Endothelial cell of umbilical vein (primary cell): Measurements from ENCODE around the gene LAMA5. TPM values are rescaled to one million over a fixed set of nuclear protein-coding genes. Genes with fewer than 3 reads are reported as not detected.
A peak's percentile ranks its signal among the peaks of the same experiment; 100 is the strongest.

Source experiments
- BruUV-seq: library from RNA; stranded (reverse); fragments of 400-500 nt; replicated peaks from 2 replicates; lab custom pipeline; 2021; lab: Mats Ljungman, UMichigan
- CTCF ChIA-PET: fragments of 300-600, 350-600 bp; sonication (Branson Sonifier 250); formaldehyde crosslinking; loops from one replicate; lab custom pipeline; 2021; ENCODE audit warnings: antibody characterized with exemption, inconsistent platforms; lab: Charles Lee
- POLR2A ChIA-PET: fragments of 300-600, 350-600 bp; sonication (Branson Sonifier 250); formaldehyde crosslinking; loops from one replicate; lab custom pipeline; 2021; ENCODE audit warnings: antibody characterized with exemption, inconsistent platforms; lab: Charles Lee
- DNase-seq: peaks from one replicate; pipeline ENCODE4 v3.0.0-alpha.2; 2011; ENCODE audit warnings: low read depth, low spot score
- FAIRE-seq: peaks from 2 replicates; lab custom pipeline; 2011; peaks lifted over from hg19 to GRCh38; lab: Jason Lieb, UNC
- H2AFZ ChIP-seq: 2 replicates; pipeline ENCODE4 v1.6.0; 2012; ENCODE audit warnings: low read depth, low read length, control low read depth, inconsistent platforms
- H3K27ac ChIP-seq: 2 replicates; pipeline ENCODE4 v1.5.1; 2011; ENCODE audit warnings: low read depth, mild to moderate bottlenecking, control low read depth, low read length, moderate library complexity; ENCODE audit not compliant: insufficient read depth
- H3K27me3 ChIP-seq, 2 experiments: 2 replicates each; pipeline versions ENCODE4 v1.6.0 to v1.6.1; 2011; ENCODE audit warnings: low read length in 2 of 2, mixed read lengths in 1 of 2; ENCODE audit not compliant: control insufficient read depth in 2 of 2, insufficient read depth in 2 of 2
- H3K36me3 ChIP-seq, 2 experiments: 2 replicates in 1 of 2; 3 replicates in 1 of 2; pipeline ENCODE4 v1.5.1; 2011; ENCODE audit warnings: low read length in 2 of 2, mild to moderate bottlenecking in 1 of 2, moderate library complexity in 1 of 2; ENCODE audit not compliant: control insufficient read depth in 2 of 2, insufficient read depth in 2 of 2; ENCODE audit errors: extremely low read depth in 1 of 2
- H3K4me1 ChIP-seq: 3 replicates; pipeline ENCODE4 v1.5.1; 2011; ENCODE audit warnings: mild to moderate bottlenecking, low read length; ENCODE audit not compliant: control insufficient read depth, insufficient read depth; ENCODE audit errors: extremely low read depth
- H3K4me2 ChIP-seq: 2 replicates; pipeline ENCODE4 v1.6.1; 2011; ENCODE audit warnings: low read length, control low read depth, mixed read lengths; ENCODE audit not compliant: insufficient read depth
- H3K4me3 ChIP-seq, 3 experiments: fragments of 200-600 bp in 1 of 3; sonication (generic), shearing (Covaris generic) in 1 of 3; replicated peaks in 1 of 3; 2 replicates each; pipeline ENCODE4 v1.5.1; 2011 to 2016; ENCODE audit warnings: control low read depth in 3 of 3, low read length in 3 of 3, mild to moderate bottlenecking in 2 of 3, inconsistent platforms in 1 of 3, low read depth in 1 of 3, moderate library complexity in 1 of 3; ENCODE audit not compliant: insufficient read depth in 1 of 3
- H3K79me2 ChIP-seq: 2 replicates; pipeline ENCODE4 v1.6.0; 2012; ENCODE audit warnings: low read length, inconsistent platforms; ENCODE audit not compliant: control insufficient read depth, insufficient read depth
- H3K9ac ChIP-seq: replicated peaks from 2 replicates; pipeline ENCODE3; 2011; ENCODE audit warnings: low read length, control low read depth; ENCODE audit not compliant: insufficient read depth; ENCODE audit errors: extremely low read depth
- H3K9me1 ChIP-seq: replicated peaks from 3 replicates; pipeline ENCODE4 v1.6.0; 2011; ENCODE audit warnings: mild to moderate bottlenecking, low read length; ENCODE audit not compliant: control insufficient read depth, insufficient read depth; ENCODE audit errors: extremely low read depth
- H3K9me3 ChIP-seq: replicated peaks from 2 replicates; pipeline ENCODE4 v1.5.1; 2012; ENCODE audit warnings: low read length, inconsistent platforms; ENCODE audit not compliant: control insufficient read depth, insufficient read depth
- H4K20me1 ChIP-seq: replicated peaks from 2 replicates; pipeline ENCODE3; 2011; ENCODE audit warnings: mild to moderate bottlenecking, low read length; ENCODE audit not compliant: control insufficient read depth, insufficient read depth; ENCODE audit errors: extremely low read depth
- EZH2 ChIP-seq: IDR thresholded peaks from 2 replicates; pipeline ENCODE4 v1.6.1; 2012; ENCODE audit warnings: borderline replicate concordance, low read depth, mild to moderate bottlenecking, moderate library complexity, low read length, inconsistent platforms; ENCODE audit not compliant: severe bottlenecking
- FOS ChIP-seq: IDR thresholded peaks from 2 replicates; pipeline ENCODE4 v1.6.1; 2011; ENCODE audit warnings: mild to moderate bottlenecking, low read length, moderate library complexity, borderline replicate concordance; ENCODE audit not compliant: insufficient read depth
- GATA2 ChIP-seq: IDR thresholded peaks from 2 replicates; pipeline ENCODE4 v1.7.0; 2011; ENCODE audit warnings: low read depth, mild to moderate bottlenecking, moderate library complexity, mixed read lengths, low read length; ENCODE audit not compliant: insufficient read length, insufficient read depth
- JUN ChIP-seq: IDR thresholded peaks from 2 replicates; pipeline ENCODE4 v1.6.1; 2011; ENCODE audit warnings: borderline replicate concordance, low read depth; ENCODE audit not compliant: insufficient read length, insufficient read depth
- MYC ChIP-seq: IDR thresholded peaks from one replicate; pipeline ENCODE4 v1.6.1; 2011; ENCODE audit warnings: mild to moderate bottlenecking, low read depth, low read length
- dilution Hi-C: fragments of 300-500 bp; cut with MboI; formaldehyde crosslinking; loops from one replicate; pipeline ENCODE4 v1.15.0; 2019; ENCODE audit warnings: low sequenced_read_pairs; ENCODE audit not compliant: extremely low pct_ligation_motif_present
- intact Hi-C: fragments of 100-400 bp; cut with micrococcal nuclease; formaldehyde crosslinking; loops from one replicate; pipeline ENCODE4 v1.10.0; 2022
- polyA plus RNA-seq, 4 experiments: library from polyadenylated mRNA; depleted of rRNA in 3 of 4; stranded (reverse) in 3 of 4; unstranded in 1 of 4; fragments of >200 nt; gene quantifications; 2 replicates each; pipeline versions ENCODE4 v1.2.1 to v1.2.3, GENCODE V29; 2011 to 2012; ENCODE audit warnings: missing spikeins in 1 of 4
- total RNA-seq: library from RNA; stranded (reverse); gene quantifications from 2 replicates; pipeline ENCODE4 v1.2.3, GENCODE V29; 2021
- TF ChIP-seq, protein P1 (sequence below): IDR thresholded peaks from 2 replicates; pipeline ENCODE4 v1.6.1; 2011; ENCODE audit not compliant: insufficient read depth, insufficient read length
- TF ChIP-seq, protein P2 (sequence below), 2 donors: IDR thresholded peaks; 1 replicate in 1 of 2; 2 replicates in 1 of 2; pipeline ENCODE4 v1.5.1; 2011; ENCODE audit warnings: low read length in 2 of 2, mild to moderate bottlenecking in 2 of 2, moderate library complexity in 2 of 2, control low read depth in 1 of 2, inconsistent platforms in 1 of 2, low read depth in 1 of 2; ENCODE audit not compliant: insufficient read depth in 1 of 2; ENCODE audit errors: extremely low read depth in 1 of 2

LAMA5 gene
- total and polyA plus RNA-seq, 2 donors (not counting 3 experiments of a cell fraction or from before 2014, with no cell fraction given) = 24.0 to 145 TPM

DNA sequence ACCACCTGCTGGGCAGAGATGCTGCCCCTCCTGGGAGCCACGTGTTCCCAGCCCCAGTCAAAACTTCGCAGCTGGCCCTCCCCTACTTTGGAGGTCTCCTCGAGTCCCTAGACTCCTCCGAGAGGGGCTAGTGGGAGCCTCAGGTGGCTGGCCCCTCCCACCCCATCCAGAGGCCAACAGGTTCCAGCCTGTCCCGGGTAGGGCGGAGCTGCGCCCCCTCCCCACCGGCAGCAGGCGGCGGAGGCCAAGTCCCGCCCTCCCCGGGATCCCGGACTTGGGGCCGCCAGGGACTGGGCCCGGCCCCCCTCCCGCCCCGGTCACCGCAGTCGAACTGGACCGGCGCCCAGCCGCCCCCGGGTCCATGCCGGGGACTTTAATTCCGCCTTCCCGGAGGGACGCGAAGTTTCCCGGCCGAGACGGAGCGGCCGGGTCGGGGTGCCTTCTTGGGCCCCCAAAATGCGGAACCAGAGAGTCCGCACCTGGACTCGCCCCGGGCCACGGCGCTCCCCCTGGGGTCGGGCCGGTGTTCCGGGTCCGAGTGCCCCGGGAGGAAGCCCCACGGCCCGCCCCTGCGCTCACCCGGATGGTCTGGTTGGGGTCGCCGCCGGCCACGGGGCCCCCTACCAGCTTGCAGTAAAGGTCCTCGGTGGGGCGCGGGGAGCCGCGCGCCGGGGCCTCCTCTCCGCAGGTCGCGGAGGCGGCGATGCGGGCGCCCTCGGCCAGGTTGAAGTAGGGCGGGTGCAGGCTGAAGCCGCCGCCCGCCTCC is 559 bp downstream of the LAMA5 start:
- Histone ChIP-seq H3K9ac (peak overlapping the region; percentile 71), H3K4me2 (peak overlapping the region; percentile 57), H3K27me3 (no peaks in the 10 kb centered on the region), H3K4me3 (peak overlapping the region; percentile 41 to 71 (median 60)), H2AFZ (no peak overlapping the region), H3K27ac (peak overlapping the region; percentile 21), H3K36me3 (no peaks in the 10 kb centered on the region), H4K20me1 (no peaks in the 10 kb centered on the region), H3K9me1 (no peaks in the 10 kb centered on the region), H3K9me3 (no peaks in the 10 kb centered on the region), H3K79me2 (peaks cover 51% of the 10 kb centered on the region), H3K4me1 (peaks cover 50% of the 10 kb centered on the region)
- TF ChIP-seq GATA2 = no peak
- TF ChIP-seq EZH2 = no peak
- TF ChIP-seq, protein P1, sequence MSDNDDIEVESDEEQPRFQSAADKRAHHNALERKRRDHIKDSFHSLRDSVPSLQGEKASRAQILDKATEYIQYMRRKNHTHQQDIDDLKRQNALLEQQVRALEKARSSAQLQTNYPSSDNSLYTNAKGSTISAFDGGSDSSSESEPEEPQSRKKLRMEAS = no peak
- no peak for TF ChIP-seq MYC
- TF ChIP-seq, protein P2, sequence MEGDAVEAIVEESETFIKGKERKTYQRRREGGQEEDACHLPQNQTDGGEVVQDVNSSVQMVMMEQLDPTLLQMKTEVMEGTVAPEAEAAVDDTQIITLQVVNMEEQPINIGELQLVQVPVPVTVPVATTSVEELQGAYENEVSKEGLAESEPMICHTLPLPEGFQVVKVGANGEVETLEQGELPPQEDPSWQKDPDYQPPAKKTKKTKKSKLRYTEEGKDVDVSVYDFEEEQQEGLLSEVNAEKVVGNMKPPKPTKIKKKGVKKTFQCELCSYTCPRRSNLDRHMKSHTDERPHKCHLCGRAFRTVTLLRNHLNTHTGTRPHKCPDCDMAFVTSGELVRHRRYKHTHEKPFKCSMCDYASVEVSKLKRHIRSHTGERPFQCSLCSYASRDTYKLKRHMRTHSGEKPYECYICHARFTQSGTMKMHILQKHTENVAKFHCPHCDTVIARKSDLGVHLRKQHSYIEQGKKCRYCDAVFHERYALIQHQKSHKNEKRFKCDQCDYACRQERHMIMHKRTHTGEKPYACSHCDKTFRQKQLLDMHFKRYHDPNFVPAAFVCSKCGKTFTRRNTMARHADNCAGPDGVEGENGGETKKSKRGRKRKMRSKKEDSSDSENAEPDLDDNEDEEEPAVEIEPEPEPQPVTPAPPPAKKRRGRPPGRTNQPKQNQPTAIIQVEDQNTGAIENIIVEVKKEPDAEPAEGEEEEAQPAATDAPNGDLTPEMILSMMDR (IDR thresholded peaks at IDR 0.05; ENCODE audit: extremely low read depth in 1 of 2, insufficient read depth in 1 of 2, low read depth in 1 of 2, low read length in 2 of 2) = no peak
- no peak for TF ChIP-seq JUN
- TF ChIP-seq FOS = no peak
- DNase-seq (no peak), FAIRE-seq (no peak)
- ChIA-PET CTCF (interaction anchor here (1.3 to 9.9 kb wide), 5 partner anchors 9 to 66 kb away, joined by 4 to 179 read pairs (median 6); partner anchors contain the start of gene RPS21), POLR2A (no interaction called here)
- BruUV-seq = no TSS peak
- intact Hi-C loops (no loop called here), dilution Hi-C loops (no loop called here)
